ENCODE results near the gene AP1G1.

- TF ChIP-seq, protein P1, sequence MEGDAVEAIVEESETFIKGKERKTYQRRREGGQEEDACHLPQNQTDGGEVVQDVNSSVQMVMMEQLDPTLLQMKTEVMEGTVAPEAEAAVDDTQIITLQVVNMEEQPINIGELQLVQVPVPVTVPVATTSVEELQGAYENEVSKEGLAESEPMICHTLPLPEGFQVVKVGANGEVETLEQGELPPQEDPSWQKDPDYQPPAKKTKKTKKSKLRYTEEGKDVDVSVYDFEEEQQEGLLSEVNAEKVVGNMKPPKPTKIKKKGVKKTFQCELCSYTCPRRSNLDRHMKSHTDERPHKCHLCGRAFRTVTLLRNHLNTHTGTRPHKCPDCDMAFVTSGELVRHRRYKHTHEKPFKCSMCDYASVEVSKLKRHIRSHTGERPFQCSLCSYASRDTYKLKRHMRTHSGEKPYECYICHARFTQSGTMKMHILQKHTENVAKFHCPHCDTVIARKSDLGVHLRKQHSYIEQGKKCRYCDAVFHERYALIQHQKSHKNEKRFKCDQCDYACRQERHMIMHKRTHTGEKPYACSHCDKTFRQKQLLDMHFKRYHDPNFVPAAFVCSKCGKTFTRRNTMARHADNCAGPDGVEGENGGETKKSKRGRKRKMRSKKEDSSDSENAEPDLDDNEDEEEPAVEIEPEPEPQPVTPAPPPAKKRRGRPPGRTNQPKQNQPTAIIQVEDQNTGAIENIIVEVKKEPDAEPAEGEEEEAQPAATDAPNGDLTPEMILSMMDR (conservative IDR thresholded peaks at IDR 0.05 in 1 of 2, IDR thresholded peaks at IDR 0.05 in 1 of 2; ENCODE audit: extremely low read depth in 1 of 2, insufficient read depth in 1 of 2, low read depth in 1 of 2, low read length in 2 of 2) = no peak
- TF ChIP-seq EZH2 (IDR thresholded peaks at IDR 0.05; ENCODE audit: borderline replicate concordance, low read length) = no peak
Observed at GRCh38 chr16:71724320-71724751, 84.3 kb downstream of the AP1G1 start, which contains the start of gene PHLPP2.
